Measurements from ENCODE around the gene DNAJC7. TPM values are rescaled to one million over a fixed set of nuclear protein-coding genes. Genes with fewer than 3 reads are reported as not detected.
A peak's percentile ranks its signal among the peaks of the same experiment; 100 is the strongest.

The DNAJC7 gene
- total and polyA plus RNA-seq, 9 of the 15 experiments (the other 6 are each of a cell fraction or from before 2014, with no cell fraction given): 85.8 to 262 (median 157) TPM

DNA sequence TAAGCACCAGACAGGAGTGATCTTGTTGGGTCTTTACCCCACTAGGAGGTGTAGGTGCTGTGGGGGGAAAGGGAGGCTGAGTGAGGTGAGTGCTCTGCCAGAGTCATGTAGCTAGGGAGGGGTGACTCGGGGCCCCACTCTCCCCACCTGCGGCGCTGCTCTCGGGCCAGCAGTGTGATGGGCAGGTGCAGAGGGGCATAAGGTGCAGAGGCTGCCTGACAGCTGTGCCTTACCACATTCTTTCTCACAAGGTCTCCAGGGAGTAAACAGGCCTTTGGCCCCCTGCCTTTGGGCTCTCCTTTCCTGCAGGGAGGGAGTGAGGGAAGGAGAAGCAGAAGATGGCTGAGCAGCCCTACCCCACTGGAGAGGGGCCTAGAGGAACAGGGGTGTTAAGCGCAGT, 55.1 kb downstream of the DNAJC7 start:
- no peaks in the 10 kb centered on the region for H3K27me3 ChIP-seq (ENCODE audit: control insufficient read depth in 2 of 2, insufficient read depth in 2 of 2, low read length in 2 of 2)
- peaks cover 22 to 38% of the 10 kb centered on the region in 2 experiments for H3K4me1 ChIP-seq (replicated peaks in 1 of 2; ENCODE audit: control insufficient read depth in 2 of 2, insufficient read depth in 2 of 2, low read length in 2 of 2)
- TF ChIP-seq SRSF9 (IDR thresholded peaks at IDR 0.05; ENCODE audit: borderline replicate concordance, low read depth, low read length) (no peak), ZSCAN32 (CRISPR knock-in tag; IDR thresholded peaks at IDR 0.05) (no peak), ELF4 (CRISPR knock-in tag; IDR thresholded peaks at IDR 0.05) (no peak)
- 26% methylated on average over 5 of the region's 5 CpGs for WGBS (ENCODE audit: insufficient coverage, low coverage, missing lambda C conversion rate)
- H3K9me1 ChIP-seq (ENCODE audit: control insufficient read depth, insufficient read depth, low read length): peaks cover 3% of the 10 kb centered on the region
- ATAC-seq: no peak
- BruUV-seq (replicated peaks): no TSS peak
- in situ Hi-C loops (cut with MboI): loop anchor here (5.0 kb wide), 2 partner anchors 60 to 150 kb away; partner anchors contain the start of gene DHX58
- H3K4me3 ChIP-seq: no peak overlapping the region
- CTCF ChIA-PET (ENCODE audit: low intra/inter-chr PET ratio): interaction anchor here (1.0 to 2.5 kb wide), 3 partner anchors 140 to 154 kb away, joined by 5 to 20 read pairs (median 12); no protein-coding TSS in a partner anchor
- H3K36me3 ChIP-seq (ENCODE audit: control insufficient read depth, insufficient read depth, low read length): no peaks in the 10 kb centered on the region
- no peak for FAIRE-seq
- no peak overlapping the region for H2AFZ ChIP-seq (ENCODE audit: low read depth, low read length)
- no peaks in the 10 kb centered on the region for H3K9me3 ChIP-seq (replicated peaks; ENCODE audit: control insufficient read depth, insufficient read depth, low read depth, low read length)
- H3K79me2 ChIP-seq (ENCODE audit: control insufficient read depth, insufficient read depth, low read length): peaks cover 5% of the 10 kb centered on the region
- 0 out of 4 replicates have a peak overlapping the region, but pooled peaks of 1 of the 2 experiments have one; percentile 27 for H3K9ac ChIP-seq (ENCODE audit: insufficient read depth in 1 of 2, low read depth in 2 of 2, low read length in 2 of 2)
- no peak overlapping the region for H3K27ac ChIP-seq (ENCODE audit: extremely low read depth, low read depth, low read length)
- intact Hi-C loops (cut with micrococcal nuclease): loop anchor here (2.0 to 5.0 kb wide), 3 partner anchors 155 to 445 kb away; partner anchors contain the start of gene KCNH4
- no peaks in the 10 kb centered on the region for H4K20me1 ChIP-seq (replicated peaks; ENCODE audit: control insufficient read depth, insufficient read depth, low read length)
- POLR2A ChIA-PET: interaction anchor here (0.6 to 1.4 kb wide), 2 partner anchors 40 to 151 kb away, joined by 4 read pairs; no protein-coding TSS in a partner anchor
- no peak for DNase-seq (ENCODE audit: extremely low read depth in 1 of 4, low spot score in 3 of 4)
- no peak overlapping the region for H3K4me2 ChIP-seq (ENCODE audit: insufficient read depth, low read length)
